Hepatocyte (in vitro differentiated cells): ENCODE data around the gene RAB11B.

Source experiments
- CTCF ChIP-seq: fragments of 200-600 bp; sonication (generic); IDR thresholded peaks from 2 replicates; pipeline ENCODE4 v1.5.1; 2016; ENCODE audit warnings: antibody characterized with exemption, mild to moderate bottlenecking; ENCODE audit not compliant: poor library complexity
- EZH2 ChIP-seq: fragments of 200-600 bp; sonication (generic); IDR thresholded peaks from 2 replicates; pipeline ENCODE4 v1.6.1; 2016; ENCODE audit warnings: antibody characterized with exemption, mild to moderate bottlenecking, borderline replicate concordance
- EZH2phosphoT487 ChIP-seq: fragments of 200-600 bp; sonication (generic); IDR thresholded peaks from one replicate; pipeline ENCODE4 v1.6.1; 2018; ENCODE audit warnings: antibody characterized with exemption, mild to moderate bottlenecking, low read depth, moderate library complexity; ENCODE audit not compliant: unreplicated experiment, severe bottlenecking

GRCh38 chr19:8390617-8390981 lies 439 bp downstream of the RAB11B start:
- TF ChIP-seq CTCF (no peak), EZH2 (no peak), EZH2phosphoT487 (no peak)
